T-cell (primary cell): ENCODE measurements around the gene EIPR1. TPM values are rescaled to one million over a fixed set of nuclear protein-coding genes. Genes with fewer than 3 reads are reported as not detected.

ENCODE experiments used
- ATAC-seq, 4 experiments: fragments of 200-7000 bp in 3 of 4; fragments of 150-1000 bp in 1 of 4; cut with Tn5 transposase; replicated peaks in 1 of 4; 1 replicate in 3 of 4; 2 replicates in 1 of 4; pipeline ENCODE4 v1.10.0; 2021; ENCODE audit warnings: moderate library complexity in 3 of 4, mild to moderate bottlenecking in 2 of 4, moderate number of reproducible peaks in 1 of 4
- CTCF ChIA-PET, 2 donors: fragments of 300-600 bp; sonication (Branson Sonifier 250); formaldehyde crosslinking; loops; one replicate each; lab custom pipeline; 2022; ENCODE audit warnings: antibody characterized with exemption in 2 of 2; lab: Charles Lee
- POLR2A ChIA-PET, 2 donors: fragments of 300-600 bp; sonication (Branson Sonifier 250); formaldehyde crosslinking; loops; one replicate each; lab custom pipeline; 2022; ENCODE audit warnings: antibody characterized with exemption in 2 of 2; lab: Charles Lee
- DNase-seq, 35 experiments: peaks; one replicate each; pipeline versions ENCODE4 v3.0.0 to v3.0.0-alpha.2; 2013 to 2023
- H3K27ac ChIP-seq: one replicate; pipeline ENCODE4 v1.5.1; 2013; ENCODE audit warnings: low read length
- H3K27me3 ChIP-seq, 2 experiments: replicated peaks in 1 of 2; 1 replicate in 1 of 2; 2 replicates in 1 of 2; pipeline versions ENCODE4 v1.6.1 to v1.7.0; 2013; ENCODE audit warnings: low read length in 1 of 2, mixed read lengths in 1 of 2; ENCODE audit not compliant: control insufficient read depth in 2 of 2, insufficient read depth in 2 of 2; ENCODE audit errors: extremely low read depth in 1 of 2
- H3K36me3 ChIP-seq, 2 donors: 1 replicate in 1 of 2; 2 replicates in 1 of 2; pipeline versions ENCODE4 v1.6.1 to v1.7.0; 2013; ENCODE audit warnings: low read length in 1 of 2; ENCODE audit not compliant: control insufficient read depth in 2 of 2, insufficient read depth in 1 of 2; ENCODE audit errors: extremely low read depth in 1 of 2
- H3K4me1 ChIP-seq, 2 experiments: 1 replicate in 1 of 2; 2 replicates in 1 of 2; pipeline versions ENCODE4 v1.6.1 to v1.7.0; 2013; ENCODE audit warnings: low read length in 2 of 2, mixed read lengths in 1 of 2; ENCODE audit not compliant: insufficient read depth in 2 of 2, control insufficient read depth in 1 of 2; ENCODE audit errors: extremely low read depth in 1 of 2
- H3K4me3 ChIP-seq, 2 donors: 1 replicate in 1 of 2; 2 replicates in 1 of 2; pipeline versions ENCODE4 v1.5.1 to v1.7.0; 2013; ENCODE audit warnings: mild to moderate bottlenecking in 2 of 2, low read length in 1 of 2, moderate library complexity in 1 of 2; ENCODE audit not compliant: control insufficient read depth in 1 of 2; ENCODE audit errors: extremely low read depth in 1 of 2
- H3K9me3 ChIP-seq: 2 replicates; pipeline ENCODE4 v1.7.0; 2013
- H3K27ac Mint-ChIP-seq, 2 donors: one replicate each; pipeline ENCODE4 v1.8.0; 2020 to 2021; ENCODE audit warnings: mild to moderate bottlenecking in 2 of 2, mixed read lengths in 2 of 2
- H3K27me3 Mint-ChIP-seq, 2 donors: one replicate each; pipeline ENCODE4 v1.8.0; 2021 to 2022; ENCODE audit warnings: mixed read lengths in 2 of 2
- H3K36me3 Mint-ChIP-seq: one replicate; pipeline ENCODE4 v1.8.0; 2021; ENCODE audit warnings: mixed read lengths
- H3K4me1 Mint-ChIP-seq, 3 donors: one replicate each; pipeline ENCODE4 v1.8.0; 2020 to 2022; ENCODE audit warnings: mixed read lengths in 3 of 3, mild to moderate bottlenecking in 1 of 3
- H3K4me3 Mint-ChIP-seq, 3 donors: one replicate each; pipeline ENCODE4 v1.8.0; 2020 to 2022; ENCODE audit warnings: mild to moderate bottlenecking in 3 of 3, mixed read lengths in 3 of 3, moderate library complexity in 3 of 3
- H3K9me3 Mint-ChIP-seq, 3 donors: one replicate each; pipeline ENCODE4 v1.8.0; 2020 to 2022; ENCODE audit warnings: mixed read lengths in 3 of 3
- WGBS: methylation state at CpG from one replicate; pipeline ENCODE4 v1.1.5; 2013; ENCODE audit warnings: missing lambda C conversion rate; ENCODE audit not compliant: insufficient coverage; 5-methylcytosine and 5-hydroxymethylcytosine counted together
- total RNA-seq, 35 experiments: library from RNA in 6 of 35; stranded (reverse) in 6 of 35; fragments of 120-200 nt in 1 of 35; gene quantifications; one replicate each; pipeline versions ENCODE4 v1.2.1 to v1.2.4 and lab custom pipeline; 2013 to 2026

The EIPR1 gene
- total RNA-seq, 5 donors from 2014 or later (not counting 1 experiment from before 2014, with no cell fraction given): 26.0 to 36.4 (median 27.8) TPM

DNA sequence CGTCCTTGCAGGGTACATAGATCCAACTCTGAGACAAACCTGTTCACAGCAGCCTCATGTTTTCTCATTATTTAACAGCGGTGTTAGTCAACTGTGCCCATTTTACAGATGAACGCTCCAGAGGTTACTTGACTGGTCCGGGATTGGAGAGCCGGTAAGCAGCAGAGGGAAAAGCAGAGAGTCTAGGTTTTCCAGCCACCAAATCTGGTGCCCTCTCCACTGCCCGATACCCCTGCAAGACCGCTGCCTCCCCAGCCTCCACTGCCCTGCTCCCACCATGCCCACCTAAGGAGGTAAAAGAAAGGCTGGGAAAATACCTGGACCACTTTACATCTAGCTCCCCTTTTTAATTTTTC, 51.5 kb downstream of the EIPR1 start:
- H3K4me1 ChIP-seq: no peaks in the 10 kb centered on the region
- H3K4me3 ChIP-seq: no peak overlapping the region
- no peaks in the 10 kb centered on the region for H3K9me3 Mint-ChIP-seq
- no peaks in the 10 kb centered on the region for H3K27me3 ChIP-seq
- H3K36me3 ChIP-seq: peaks cover 15 to 22% of the 10 kb centered on the region in 2 donors
- no peak overlapping the region for H3K4me3 Mint-ChIP-seq
- ATAC-seq (no peak), DNase-seq (no peak)
- H3K9me3 ChIP-seq: no peaks in the 10 kb centered on the region
- ChIA-PET POLR2A (no interaction called here), CTCF (no interaction called here)
- peaks cover 50% of the 10 kb centered on the region for H3K36me3 Mint-ChIP-seq
- peaks cover 2 to 13% (median 5%) of the 10 kb centered on the region in 3 donors for H3K4me1 Mint-ChIP-seq
- WGBS: 100% methylated on average over 6 of the region's 7 CpGs
- no peak overlapping the region for H3K27ac ChIP-seq
- H3K27me3 Mint-ChIP-seq: no peaks in the 10 kb centered on the region
- H3K27ac Mint-ChIP-seq: no peak overlapping the region

DNA sequence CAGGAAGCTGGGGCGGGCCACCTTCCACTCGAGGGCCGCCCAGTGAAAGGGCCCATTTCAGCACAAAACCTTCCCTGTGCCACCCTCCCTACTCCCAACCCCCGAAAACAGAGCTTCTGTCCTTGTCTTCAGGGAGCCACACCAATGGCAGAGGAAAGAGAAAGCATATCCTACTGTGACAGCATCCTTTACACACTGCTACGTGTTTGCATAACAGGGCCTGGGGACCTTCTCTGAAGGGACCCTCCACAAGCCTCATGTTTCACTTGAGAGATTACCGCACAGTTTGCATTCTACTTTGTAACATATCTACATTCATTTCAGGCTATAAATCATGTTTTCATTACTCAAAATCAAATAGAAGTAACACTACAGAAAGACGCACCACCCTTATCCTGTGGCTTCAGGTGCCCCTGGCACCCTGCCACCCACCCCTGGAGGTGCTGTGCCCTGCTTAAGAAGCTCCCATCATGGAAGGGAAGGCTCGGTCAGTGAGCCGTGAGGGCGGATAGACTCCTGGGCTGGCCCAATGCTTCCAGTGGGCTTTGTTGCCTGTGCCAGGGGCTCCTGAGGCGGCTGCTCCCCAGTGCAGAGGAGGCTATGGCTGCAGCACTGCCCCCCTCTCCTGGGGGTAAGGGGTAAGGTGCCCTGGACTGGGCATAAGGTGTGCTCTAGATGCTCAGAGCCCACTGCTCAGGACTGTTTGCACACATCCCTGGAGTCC, 52.0 kb downstream of the EIPR1 start:
- Histone ChIP-seq H3K4me1 (no peaks in the 10 kb centered on the region), H3K27me3 (no peaks in the 10 kb centered on the region), H3K27ac (no peak overlapping the region), H3K36me3 (peaks cover 12 to 22% of the 10 kb centered on the region in 2 donors), H3K9me3 (no peaks in the 10 kb centered on the region), H3K4me3 (no peak overlapping the region)
- Mint-ChIP-seq H3K27ac (no peak overlapping the region), H3K27me3 (no peaks in the 10 kb centered on the region), H3K36me3 (peaks cover 52% of the 10 kb centered on the region), H3K4me1 (peaks cover 2 to 13% (median 5%) of the 10 kb centered on the region in 3 donors), H3K4me3 (no peak overlapping the region), H3K9me3 (no peaks in the 10 kb centered on the region)
- ATAC-seq: no peak
- WGBS: 87% methylated on average over 7 of the region's 11 CpGs
- CTCF ChIA-PET: no interaction called here
- POLR2A ChIA-PET: no interaction called here
- no peak for DNase-seq

DNA sequence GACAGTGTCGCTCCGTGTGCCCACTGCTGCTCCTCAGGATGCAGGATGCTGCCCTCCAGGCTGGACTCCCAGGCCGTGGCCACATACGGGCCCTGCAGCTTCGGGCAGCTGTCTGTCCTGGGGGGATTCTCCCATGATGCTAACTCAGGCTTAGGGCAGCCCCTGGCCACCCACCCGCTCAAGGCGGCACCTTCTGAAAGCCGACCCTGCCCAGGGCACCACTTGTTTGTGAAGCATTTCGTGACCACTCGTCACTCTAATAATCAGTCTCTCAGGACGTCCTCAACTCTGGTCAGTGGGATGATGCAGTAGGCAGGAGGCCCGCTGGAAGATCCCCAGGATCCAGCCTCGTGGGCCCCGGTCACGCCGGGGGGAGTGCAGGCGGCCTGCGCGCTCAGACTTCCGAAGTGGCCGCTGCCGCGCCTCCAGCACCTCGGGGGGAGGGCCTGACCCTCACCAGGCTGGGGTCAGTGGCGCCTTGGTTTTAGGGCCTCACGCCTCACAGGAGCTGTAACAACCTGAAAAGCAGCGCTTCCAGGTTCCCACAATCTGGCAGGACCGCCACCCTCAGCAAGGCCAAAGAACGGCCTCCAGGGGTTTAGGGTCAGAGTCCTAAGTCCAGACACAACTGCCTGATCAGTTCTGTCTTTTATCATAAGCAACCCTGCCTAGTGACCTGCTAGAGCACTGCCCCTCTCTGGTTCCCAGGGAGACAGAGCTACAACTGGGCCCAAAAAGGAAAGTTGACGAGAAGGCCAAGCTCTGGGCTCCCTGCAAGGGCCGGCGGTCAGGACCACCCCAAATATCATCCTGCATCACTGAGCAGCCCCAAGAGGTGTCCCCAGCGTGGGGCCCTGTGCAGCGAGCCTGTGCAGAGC, 53.0 kb downstream of the EIPR1 start:
- Histone ChIP-seq H3K9me3 (no peaks in the 10 kb centered on the region), H3K36me3 (peaks cover 10 to 21% of the 10 kb centered on the region in 2 donors), H3K4me1 (no peaks in the 10 kb centered on the region), H3K27me3 (no peaks in the 10 kb centered on the region), H3K4me3 (no peak overlapping the region), H3K27ac (no peak overlapping the region)
- DNase-seq (no peak), ATAC-seq (no peak)
- Mint-ChIP-seq H3K9me3 (no peaks in the 10 kb centered on the region), H3K36me3 (peaks cover 47% of the 10 kb centered on the region), H3K4me3 (no peak overlapping the region), H3K4me1 (peaks cover 2 to 7% (median 4%) of the 10 kb centered on the region in 3 donors), H3K27ac (no peak overlapping the region), H3K27me3 (no peaks in the 10 kb centered on the region)
- CTCF ChIA-PET: no interaction called here
- POLR2A ChIA-PET: no interaction called here
- WGBS: 97% methylated on average over 25 of the region's 34 CpGs

DNA sequence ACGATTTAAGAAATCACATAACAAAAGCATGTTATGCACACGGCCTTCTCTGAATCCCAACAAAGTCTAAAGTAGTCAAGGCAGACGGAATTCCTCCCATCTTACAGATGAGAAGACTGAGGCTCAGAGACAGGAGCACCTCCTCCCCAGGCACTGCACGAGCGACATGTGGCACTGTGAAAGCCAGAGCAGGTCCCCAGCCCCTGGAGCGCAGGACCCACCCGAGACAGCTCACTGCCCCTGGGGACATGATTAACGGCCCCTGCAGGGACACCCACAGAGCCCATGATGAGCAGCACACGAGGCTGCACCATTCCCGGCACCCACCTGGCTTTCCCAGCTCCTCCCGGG, 53.6 kb downstream of the EIPR1 start:
- peaks cover 50% of the 10 kb centered on the region for H3K36me3 Mint-ChIP-seq
- no peak overlapping the region for H3K27ac ChIP-seq
- DNase-seq (no peak), ATAC-seq (no peak)
- no peak overlapping the region for H3K4me3 ChIP-seq
- POLR2A ChIA-PET: no interaction called here
- WGBS: 98% methylated on average over 11 of the region's 11 CpGs
- no peak overlapping the region for H3K4me3 Mint-ChIP-seq
- H3K36me3 ChIP-seq: peaks cover 10 to 19% of the 10 kb centered on the region in 2 donors
- no peak overlapping the region for H3K27ac Mint-ChIP-seq
- no peaks in the 10 kb centered on the region for H3K27me3 Mint-ChIP-seq
- H3K9me3 ChIP-seq: no peaks in the 10 kb centered on the region
- CTCF ChIA-PET: no interaction called here
- H3K4me1 Mint-ChIP-seq: peaks cover 0 to 2% (median under 1%) of the 10 kb centered on the region in 3 donors
- no peaks in the 10 kb centered on the region for H3K9me3 Mint-ChIP-seq
- H3K4me1 ChIP-seq: no peaks in the 10 kb centered on the region
- no peaks in the 10 kb centered on the region for H3K27me3 ChIP-seq

DNA sequence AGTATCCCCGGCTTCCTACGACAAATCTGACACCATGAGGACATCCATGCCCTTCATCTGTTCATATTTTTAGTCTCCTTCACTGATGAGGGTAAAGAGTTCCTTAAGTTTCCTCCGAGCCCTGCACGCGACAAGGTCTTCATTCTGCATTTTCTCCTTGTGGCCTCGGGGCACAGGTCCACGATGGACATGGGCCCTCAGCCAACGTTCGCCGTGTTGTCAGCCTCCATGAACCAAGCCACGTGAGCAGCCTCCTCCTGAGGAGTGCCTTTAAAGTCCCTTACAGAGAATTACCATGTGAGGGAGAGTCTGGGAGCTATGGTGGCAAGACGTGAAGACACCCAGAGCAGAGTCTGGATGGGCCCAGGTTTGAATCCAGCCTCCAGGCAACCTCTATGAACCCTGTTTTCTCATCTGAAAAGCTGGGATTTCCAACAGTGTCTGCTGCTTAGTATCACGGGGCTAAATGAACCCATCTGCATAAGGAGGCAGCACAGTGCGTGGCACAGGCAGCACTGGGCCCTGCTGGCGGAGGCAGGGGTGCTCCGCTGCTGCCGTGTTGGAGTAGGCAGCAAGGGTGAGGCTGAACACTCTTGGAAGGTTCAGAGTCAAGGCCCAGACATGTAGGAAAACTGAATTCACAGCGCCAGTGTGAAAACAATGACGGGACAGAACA, 54.1 kb downstream of the EIPR1 start:
- Mint-ChIP-seq H3K4me3 (no peak overlapping the region), H3K27me3 (no peaks in the 10 kb centered on the region), H3K9me3 (no peaks in the 10 kb centered on the region), H3K4me1 (peaks cover 0 to 2% (median 0%) of the 10 kb centered on the region in 3 donors), H3K27ac (no peak overlapping the region), H3K36me3 (peaks cover 55% of the 10 kb centered on the region)
- ChIA-PET POLR2A (no interaction called here), CTCF (interaction anchor here in 1 of 2 donors (0.5 kb wide), 1 partner anchor 1935 kb away, joined by 3 read pairs; no protein-coding TSS in a partner anchor)
- H3K9me3 ChIP-seq: no peaks in the 10 kb centered on the region
- peaks cover 13 to 19% of the 10 kb centered on the region in 2 donors for H3K36me3 ChIP-seq
- 96% methylated on average over 16 of the region's 19 CpGs for WGBS
- H3K4me3 ChIP-seq: no peak overlapping the region
- H3K4me1 ChIP-seq: no peaks in the 10 kb centered on the region
- no peak for DNase-seq
- H3K27me3 ChIP-seq: no peaks in the 10 kb centered on the region
- no peak for ATAC-seq
- no peak overlapping the region for H3K27ac ChIP-seq

DNA sequence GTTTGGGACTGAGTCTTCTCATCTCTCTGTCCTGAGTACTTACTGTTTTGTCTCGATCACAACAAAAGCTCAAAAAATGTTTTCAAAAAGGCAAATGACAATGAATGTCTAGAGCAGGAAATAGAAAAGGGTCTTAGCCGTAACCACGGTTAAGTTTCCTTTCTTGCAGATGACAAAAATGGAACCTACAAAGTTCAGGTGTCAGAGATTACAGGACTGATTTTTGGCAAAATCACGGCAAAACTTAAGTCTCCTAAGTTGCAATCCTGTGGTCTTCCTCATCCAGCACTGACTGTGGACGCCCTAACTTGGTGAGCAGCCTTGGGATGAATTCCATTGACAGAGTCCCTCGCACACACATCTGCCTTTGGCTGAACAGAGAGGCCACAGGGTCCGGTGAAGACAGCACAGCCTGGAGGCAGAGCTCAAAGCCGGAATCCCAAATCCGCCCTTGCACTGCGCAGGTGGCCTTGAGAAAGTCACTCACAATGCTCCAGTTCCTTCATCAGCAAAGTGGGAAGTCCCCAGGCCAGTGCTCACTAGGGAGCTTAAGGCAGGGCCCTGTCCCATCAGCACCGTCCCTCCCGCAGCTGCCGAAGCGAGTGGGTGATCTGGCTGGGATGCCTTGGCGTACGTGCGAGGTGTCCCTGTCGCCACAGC, 55.2 kb downstream of the EIPR1 start:
- Mint-ChIP-seq H3K36me3 (peaks cover 58% of the 10 kb centered on the region), H3K4me3 (no peak overlapping the region), H3K9me3 (no peaks in the 10 kb centered on the region), H3K4me1 (no peaks in the 10 kb centered on the region), H3K27ac (no peak overlapping the region), H3K27me3 (no peaks in the 10 kb centered on the region)
- 92% methylated on average over 10 of the region's 18 CpGs for WGBS
- H3K27ac ChIP-seq: no peak overlapping the region
- H3K4me3 ChIP-seq: no peak overlapping the region
- H3K27me3 ChIP-seq: no peaks in the 10 kb centered on the region
- DNase-seq (no peak), ATAC-seq (no peak)
- CTCF ChIA-PET: no interaction called here
- H3K36me3 ChIP-seq: peaks cover 19% of the 10 kb centered on the region in 2 donors
- POLR2A ChIA-PET: no interaction called here
- no peaks in the 10 kb centered on the region for H3K4me1 ChIP-seq
- no peaks in the 10 kb centered on the region for H3K9me3 ChIP-seq
